UCSD-AML1 (cell line): ENCODE data around the gene STK32A.

Experiments
- DNase-seq: peaks from one replicate; lab custom pipeline; 2025; ENCODE audit not compliant: unreplicated experiment; lab: John Stamatoyannopoulos, UW

The STK32A gene

GRCh38 chr5:147388184-147389108, 153.6 kb downstream of the STK32A start:
- no peak for DNase-seq

- no peak for DNase-seq
Observed at GRCh38 chr5:147390654-147391225, 155.9 kb downstream of the STK32A start.

GRCh38 chr5:147391781-147392180, 157.0 kb downstream of the STK32A start:
- DNase-seq = peak; percentile 11

GRCh38 chr5:147393874-147394672, 159.2 kb downstream of the STK32A start:
- DNase-seq = no peak

GRCh38 chr5:147396070-147396823, 161.4 kb downstream of the STK32A start:
- no peak for DNase-seq

- no peak for DNase-seq
Observed at GRCh38 chr5:147397616-147398015, 162.8 kb downstream of the STK32A start.

- no peak for DNase-seq
Observed at GRCh38 chr5:147398860-147399259, 164.0 kb downstream of the STK32A start.

GRCh38 chr5:147400126-147400809, 165.4 kb downstream of the STK32A start:
- DNase-seq = no peak

- DNase-seq = no peak
Observed at GRCh38 chr5:147400881-147401280, 166.1 kb downstream of the STK32A start.

- DNase-seq = no peak
Observed at GRCh38 chr5:147403651-147404640, 169.1 kb downstream of the STK32A start.

- DNase-seq = no peak
Observed at GRCh38 chr5:147404706-147405105, 169.9 kb downstream of the STK32A start.

- DNase-seq = no peak
Observed at GRCh38 chr5:147406636-147407035, 171.8 kb downstream of the STK32A start.

GRCh38 chr5:147407094-147407681, 172.4 kb downstream of the STK32A start:
- no peak for DNase-seq

GRCh38 chr5:147408980-147409379, 174.2 kb downstream of the STK32A start:
- DNase-seq = no peak

- no peak for DNase-seq
Observed at GRCh38 chr5:147410496-147411358, 175.9 kb downstream of the STK32A start.

GRCh38 chr5:147411359-147412319, 176.8 kb downstream of the STK32A start:
- DNase-seq = no peak

- no peak for DNase-seq
Observed at GRCh38 chr5:147412561-147412960, 177.7 kb downstream of the STK32A start.
